D721Med (cell line): ENCODE data around the gene FREM1.
A peak's percentile ranks its signal among the peaks of the same experiment; 100 is the strongest.

Experiments
- DNase-seq: peaks from one replicate; pipeline ENCODE4 v3.0.0; 2011; ENCODE audit warnings: low spot score; ENCODE audit not compliant: insufficient read length
- FAIRE-seq: peaks from 2 replicates; lab custom pipeline; 2011; peaks lifted over from hg19 to GRCh38; lab: Jason Lieb, UNC
- TF ChIP-seq, protein P1 (sequence below): IDR thresholded peaks from 2 replicates; pipeline ENCODE4 v1.5.1; 2012; ENCODE audit warnings: mild to moderate bottlenecking, control low read depth; ENCODE audit not compliant: insufficient read depth; ENCODE audit errors: missing control alignments

Gene FREM1

DNA sequence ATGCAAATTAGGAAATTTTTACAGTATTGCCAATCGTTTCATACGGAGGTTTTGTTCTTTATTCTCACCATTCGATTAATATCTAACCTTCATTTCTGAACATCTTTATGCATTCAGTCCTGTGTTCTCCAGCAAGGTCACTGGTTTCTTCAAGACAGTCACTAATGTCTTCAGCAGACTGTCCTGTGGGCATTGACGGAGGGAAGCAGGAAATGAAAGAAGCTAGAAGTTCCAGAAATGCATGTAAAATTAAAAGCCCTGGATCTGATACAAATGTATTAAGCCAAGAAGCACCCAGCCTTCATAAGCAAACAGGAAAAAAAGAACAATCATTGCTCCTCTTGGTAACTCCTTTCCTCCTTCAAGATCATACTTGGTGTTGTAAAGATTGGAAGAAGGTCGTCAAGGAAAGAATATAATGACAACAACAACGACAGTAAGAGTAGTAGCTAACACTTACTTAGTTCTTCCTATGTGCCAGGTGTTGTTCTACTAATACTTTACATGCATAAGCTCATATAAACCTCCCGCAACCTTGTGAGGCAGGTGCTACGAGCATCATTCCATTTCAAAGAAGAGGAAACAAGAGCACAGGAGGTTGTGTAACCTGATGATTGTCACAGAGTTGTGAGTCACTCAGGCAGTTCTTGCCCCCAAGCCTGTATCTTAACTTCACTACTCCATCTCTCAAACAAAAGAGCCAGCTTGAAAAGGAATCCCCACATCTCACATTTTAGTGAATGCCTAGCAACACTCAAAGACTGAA is 127.8 kb downstream of the FREM1 start:
- TF ChIP-seq, protein P1, sequence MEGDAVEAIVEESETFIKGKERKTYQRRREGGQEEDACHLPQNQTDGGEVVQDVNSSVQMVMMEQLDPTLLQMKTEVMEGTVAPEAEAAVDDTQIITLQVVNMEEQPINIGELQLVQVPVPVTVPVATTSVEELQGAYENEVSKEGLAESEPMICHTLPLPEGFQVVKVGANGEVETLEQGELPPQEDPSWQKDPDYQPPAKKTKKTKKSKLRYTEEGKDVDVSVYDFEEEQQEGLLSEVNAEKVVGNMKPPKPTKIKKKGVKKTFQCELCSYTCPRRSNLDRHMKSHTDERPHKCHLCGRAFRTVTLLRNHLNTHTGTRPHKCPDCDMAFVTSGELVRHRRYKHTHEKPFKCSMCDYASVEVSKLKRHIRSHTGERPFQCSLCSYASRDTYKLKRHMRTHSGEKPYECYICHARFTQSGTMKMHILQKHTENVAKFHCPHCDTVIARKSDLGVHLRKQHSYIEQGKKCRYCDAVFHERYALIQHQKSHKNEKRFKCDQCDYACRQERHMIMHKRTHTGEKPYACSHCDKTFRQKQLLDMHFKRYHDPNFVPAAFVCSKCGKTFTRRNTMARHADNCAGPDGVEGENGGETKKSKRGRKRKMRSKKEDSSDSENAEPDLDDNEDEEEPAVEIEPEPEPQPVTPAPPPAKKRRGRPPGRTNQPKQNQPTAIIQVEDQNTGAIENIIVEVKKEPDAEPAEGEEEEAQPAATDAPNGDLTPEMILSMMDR, result no peak
- FAIRE-seq (no peak), DNase-seq (no peak)

DNA sequence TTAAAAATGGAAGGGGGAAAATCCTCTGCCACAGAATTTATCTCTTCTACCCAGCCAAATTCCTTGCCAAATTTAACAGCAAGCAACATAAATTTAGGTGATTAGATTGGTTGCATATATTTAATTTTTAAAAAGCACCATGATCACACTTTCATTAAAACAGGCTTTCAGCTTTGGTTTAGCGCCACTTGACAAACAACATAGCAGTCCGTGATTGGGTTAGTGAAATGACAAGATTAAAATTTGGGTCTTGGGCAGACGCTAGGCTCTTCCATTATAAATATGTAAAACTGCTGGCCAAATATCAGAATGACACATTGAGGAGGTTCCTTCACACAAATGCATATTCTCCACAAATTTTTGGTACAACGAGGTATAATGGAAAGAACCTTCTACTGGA is 129.5 kb downstream of the FREM1 start:
- DNase-seq (no peak), FAIRE-seq (no peak)
- TF ChIP-seq, protein P1, result no peak

DNA sequence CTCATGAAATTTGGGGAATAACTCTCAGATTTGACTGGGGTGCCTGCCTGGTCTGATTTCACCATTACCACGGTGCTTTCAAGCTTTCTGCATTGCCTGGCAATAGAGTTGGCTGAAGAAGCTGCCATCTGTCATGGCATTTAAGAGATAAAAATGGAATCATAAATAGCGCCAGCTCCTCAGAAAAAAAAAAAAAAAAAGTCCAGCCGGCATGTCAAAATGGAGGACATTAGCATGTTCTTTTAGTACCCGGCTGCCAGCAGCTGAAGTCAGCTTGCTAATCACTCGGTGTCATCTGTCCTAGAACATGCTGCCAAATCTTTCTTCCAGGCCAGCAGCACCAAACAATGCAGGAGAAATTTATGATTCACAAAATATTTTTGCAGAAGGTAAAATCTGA is 130.0 kb downstream of the FREM1 start:
- DNase-seq (no peak), FAIRE-seq (no peak)
- TF ChIP-seq, protein P1, result no peak

DNA sequence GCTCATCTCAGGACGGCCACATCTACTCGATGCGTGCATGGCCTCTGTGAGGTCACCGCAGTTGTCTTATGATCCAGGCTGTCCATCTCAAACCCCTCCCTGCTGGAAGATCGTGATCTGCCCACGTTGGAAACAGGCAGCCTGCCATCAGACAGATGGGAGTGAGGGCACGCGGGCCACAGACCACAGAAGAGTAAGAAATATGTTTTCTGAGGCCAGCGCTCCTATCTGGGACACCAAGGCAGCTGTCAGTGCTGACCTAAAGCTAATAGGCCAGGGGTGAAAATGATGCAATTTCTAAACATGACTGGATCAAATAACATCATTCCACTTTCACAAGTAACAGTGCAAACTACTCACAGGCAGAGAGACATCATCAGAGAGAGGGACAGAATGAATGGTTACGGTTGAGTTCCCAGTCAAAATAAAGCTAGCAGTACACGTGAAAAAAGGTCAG is 130.6 kb downstream of the FREM1 start:
- FAIRE-seq, result no peak
- TF ChIP-seq, protein P1, result no peak
- no peak for DNase-seq

DNA sequence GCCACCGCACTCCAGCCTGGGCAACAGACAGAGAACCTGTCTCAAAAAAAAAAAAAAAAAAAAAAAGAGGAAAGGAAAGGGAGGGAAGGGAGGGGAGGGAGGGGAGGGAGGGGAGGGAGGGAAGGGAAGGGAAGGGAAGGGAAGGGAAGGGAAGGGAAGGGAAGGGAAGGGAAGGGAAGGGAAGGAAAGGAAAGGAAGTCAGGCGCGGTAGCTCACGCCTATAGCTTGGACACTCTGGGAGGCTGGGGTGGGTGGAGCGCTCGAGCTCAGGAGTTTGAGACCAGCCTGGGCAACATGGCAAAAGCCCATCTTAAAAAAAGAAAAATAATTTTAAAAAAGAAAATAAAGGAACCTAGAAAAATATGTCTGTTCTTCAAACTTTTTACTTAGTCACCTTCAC is 131.7 kb downstream of the FREM1 start:
- DNase-seq (no peak), FAIRE-seq (no peak)
- TF ChIP-seq, protein P1, result no peak

DNA sequence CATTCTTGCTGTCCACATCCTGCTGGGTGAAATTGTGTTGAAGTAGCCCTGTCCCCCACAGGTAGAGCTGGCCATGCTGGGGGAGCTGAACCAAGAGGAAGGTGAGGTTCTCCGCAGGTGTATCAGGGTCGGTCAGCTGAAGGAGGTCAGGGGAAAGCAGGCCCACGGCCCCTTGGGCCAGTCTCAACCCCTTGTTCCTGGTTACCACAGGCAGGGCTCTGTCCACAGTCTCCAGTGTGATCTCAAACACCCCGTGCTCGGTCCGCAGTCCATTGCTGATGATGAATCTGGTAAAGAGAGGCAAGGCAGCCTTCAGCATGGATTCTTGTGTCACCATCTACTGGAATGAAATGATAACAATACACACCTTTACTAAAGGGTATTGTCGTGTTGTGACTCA is 134.3 kb downstream of the FREM1 start:
- TF ChIP-seq, protein P1, result no peak
- DNase-seq (no peak), FAIRE-seq (no peak)

DNA sequence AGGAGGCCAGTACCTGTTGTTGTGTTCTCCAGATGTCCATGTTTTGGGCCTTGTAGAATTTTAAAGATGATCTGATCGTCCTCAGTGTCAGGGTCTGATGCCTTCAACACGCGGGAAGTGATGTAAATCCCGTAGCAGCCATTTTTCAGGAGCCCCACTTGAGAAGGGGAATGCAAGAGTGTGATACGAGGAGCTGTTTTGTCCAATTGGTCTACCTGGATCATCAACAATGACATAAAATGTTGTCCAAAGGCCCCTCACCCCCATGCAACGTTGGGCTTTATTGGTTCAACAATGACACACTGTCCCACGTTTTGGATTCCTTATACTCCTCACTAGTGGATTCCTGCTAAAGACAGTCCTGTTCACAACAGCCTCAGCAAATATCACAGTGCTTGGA is 139.6 kb downstream of the FREM1 start:
- no peak for DNase-seq
- TF ChIP-seq, protein P1, result no peak
- FAIRE-seq, result peak; percentile 95
